C4-2B (cell line): ENCODE measurements around the gene CRISPLD2.

Source experiments
- H3K27ac ChIP-seq: fragments of 450-650 bp; 2 replicates; pipeline ENCODE4 v1.5.1; 2017
- ZFX ChIP-seq: fragments of 450-650 bp; IDR thresholded peaks from 2 replicates; pipeline ENCODE4 v1.6.1; 2017
- TF ChIP-seq, protein P1 (sequence below): fragments of 450-650 bp; conservative IDR thresholded peaks from 2 replicates; pipeline ENCODE4 v1.5.1; 2017; ENCODE audit warnings: mild to moderate bottlenecking

Gene CRISPLD2

DNA sequence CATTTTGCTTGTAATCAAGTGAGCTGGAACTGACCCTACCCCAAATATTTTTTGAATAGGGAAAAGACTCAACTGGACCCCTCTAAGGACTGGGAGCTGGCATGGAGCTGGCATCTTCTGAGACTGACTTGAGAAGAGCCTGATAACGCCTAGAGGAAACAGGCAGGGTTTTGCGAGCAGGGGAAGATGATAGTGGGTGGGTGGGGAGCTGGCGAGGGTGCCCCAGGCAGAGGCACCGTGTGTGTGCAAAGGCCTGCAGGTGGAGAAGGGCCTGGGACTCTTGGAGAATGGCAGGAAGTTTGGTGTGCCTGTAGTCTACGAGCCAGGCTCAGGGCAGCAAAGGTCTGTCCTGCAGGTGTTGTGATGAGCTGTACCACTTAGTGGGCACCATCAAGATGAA lies 4.1 kb downstream of the CRISPLD2 start:
- TF ChIP-seq, protein P1, sequence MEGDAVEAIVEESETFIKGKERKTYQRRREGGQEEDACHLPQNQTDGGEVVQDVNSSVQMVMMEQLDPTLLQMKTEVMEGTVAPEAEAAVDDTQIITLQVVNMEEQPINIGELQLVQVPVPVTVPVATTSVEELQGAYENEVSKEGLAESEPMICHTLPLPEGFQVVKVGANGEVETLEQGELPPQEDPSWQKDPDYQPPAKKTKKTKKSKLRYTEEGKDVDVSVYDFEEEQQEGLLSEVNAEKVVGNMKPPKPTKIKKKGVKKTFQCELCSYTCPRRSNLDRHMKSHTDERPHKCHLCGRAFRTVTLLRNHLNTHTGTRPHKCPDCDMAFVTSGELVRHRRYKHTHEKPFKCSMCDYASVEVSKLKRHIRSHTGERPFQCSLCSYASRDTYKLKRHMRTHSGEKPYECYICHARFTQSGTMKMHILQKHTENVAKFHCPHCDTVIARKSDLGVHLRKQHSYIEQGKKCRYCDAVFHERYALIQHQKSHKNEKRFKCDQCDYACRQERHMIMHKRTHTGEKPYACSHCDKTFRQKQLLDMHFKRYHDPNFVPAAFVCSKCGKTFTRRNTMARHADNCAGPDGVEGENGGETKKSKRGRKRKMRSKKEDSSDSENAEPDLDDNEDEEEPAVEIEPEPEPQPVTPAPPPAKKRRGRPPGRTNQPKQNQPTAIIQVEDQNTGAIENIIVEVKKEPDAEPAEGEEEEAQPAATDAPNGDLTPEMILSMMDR = no peak
- no peak for TF ChIP-seq ZFX
- H3K27ac ChIP-seq = no peak overlapping the region

DNA sequence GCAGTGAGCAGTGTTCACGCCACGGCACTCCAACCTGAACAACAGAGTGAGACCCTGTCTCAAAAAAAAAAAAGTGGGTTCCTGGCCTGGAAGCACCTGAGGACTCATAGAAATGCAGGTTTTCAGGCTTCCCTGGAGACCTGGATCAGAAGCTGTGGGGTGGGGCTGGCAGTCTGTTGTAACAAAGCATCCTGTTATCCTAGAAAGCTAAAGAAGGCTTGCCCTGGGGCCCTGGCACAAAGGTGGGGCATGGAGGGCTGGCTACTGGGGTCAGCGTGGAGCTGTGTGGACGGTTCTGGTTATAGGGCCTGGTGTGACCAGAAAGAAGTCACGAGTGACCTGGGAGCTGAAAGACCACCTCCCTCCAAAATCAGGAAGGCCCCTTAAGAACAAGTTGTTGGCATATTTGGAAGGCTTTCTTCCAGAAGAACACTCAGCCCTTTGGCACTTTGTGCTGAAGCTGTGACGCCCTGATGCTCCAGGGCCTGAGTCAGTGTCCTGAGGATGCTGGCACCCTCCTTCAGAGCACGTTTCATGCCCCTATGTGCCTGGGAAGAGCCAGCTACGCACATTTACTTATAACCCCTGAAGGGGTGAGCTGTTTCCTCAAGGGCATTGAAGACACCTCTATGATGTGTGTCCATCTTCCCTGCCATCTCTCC lies 6.2 kb downstream of the CRISPLD2 start:
- TF ChIP-seq, protein P1 = no peak
- no peak for TF ChIP-seq ZFX
- H3K27ac ChIP-seq = no peak overlapping the region

DNA sequence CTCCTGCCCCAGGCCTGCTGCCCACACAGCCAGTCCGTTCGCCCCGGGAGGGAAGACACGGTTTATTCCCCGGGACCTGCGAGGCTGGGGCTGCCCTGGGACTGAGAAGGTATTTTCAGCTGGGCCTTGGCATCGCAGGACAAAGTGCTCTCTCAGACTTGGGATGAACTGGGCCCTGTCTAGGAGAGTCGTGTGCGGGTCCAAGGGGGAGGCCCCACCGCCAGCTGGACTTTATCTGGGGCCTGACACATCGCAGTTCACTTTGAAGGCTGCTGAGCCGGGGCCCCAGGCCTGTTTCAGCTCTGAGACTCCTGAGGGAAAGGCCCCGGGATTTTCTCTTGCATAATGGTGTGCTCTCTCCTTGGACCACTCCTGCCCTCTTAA lies 6.8 kb downstream of the CRISPLD2 start:
- TF ChIP-seq, protein P1 = no peak
- TF ChIP-seq ZFX = no peak
- H3K27ac ChIP-seq = no peak overlapping the region

DNA sequence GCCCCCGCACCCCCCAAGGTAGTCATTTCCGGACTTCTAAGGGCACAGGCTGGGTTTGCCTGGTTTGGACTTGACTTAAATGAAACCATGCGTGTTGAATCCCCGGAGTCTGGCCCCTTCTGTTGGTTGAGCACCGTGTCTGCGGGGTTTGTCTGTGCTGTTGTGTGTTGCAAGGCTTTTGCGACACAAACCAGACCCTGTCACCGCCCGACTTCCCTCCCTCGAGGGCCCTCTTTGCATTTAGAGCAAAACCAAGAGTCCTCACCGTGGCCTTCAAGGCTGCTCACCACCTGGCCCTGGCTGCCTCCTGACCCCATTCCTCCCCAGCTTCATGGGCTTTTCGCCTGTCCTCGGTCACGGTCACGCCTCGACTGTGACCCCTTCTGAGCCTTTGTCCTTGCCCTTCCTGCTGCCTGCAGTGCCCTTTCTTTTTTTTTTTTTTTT lies 7.4 kb downstream of the CRISPLD2 start:
- H3K27ac ChIP-seq = no peak overlapping the region; the same call in 1 of the 2 replicates

DNA sequence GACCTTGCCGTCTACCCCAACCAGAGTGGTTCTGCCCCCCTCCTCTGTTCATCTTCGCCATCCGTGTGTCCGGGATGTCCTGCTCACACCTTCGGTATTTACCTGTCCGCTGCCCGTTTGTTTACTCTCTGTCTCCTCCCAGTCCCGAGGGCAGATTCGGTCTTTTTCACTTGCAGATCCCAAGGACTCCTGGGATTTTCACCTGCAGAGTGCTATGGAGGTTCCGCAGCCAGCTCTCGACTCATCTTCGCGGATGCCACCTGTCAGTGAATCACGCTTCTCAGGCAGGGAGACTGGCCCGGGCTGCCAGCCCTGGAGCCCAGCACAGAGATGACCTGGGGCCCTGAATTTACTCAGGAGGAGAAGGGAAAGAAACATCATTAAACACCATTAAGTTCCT lies 8.1 kb downstream of the CRISPLD2 start:
- no peak overlapping the region; the same call in 1 of the 2 replicates for H3K27ac ChIP-seq

More for the DNA sequence above, 7.4 kb downstream of the CRISPLD2 start:
- no peak for TF ChIP-seq ZFX
- TF ChIP-seq, protein P1 = no peak

DNA sequence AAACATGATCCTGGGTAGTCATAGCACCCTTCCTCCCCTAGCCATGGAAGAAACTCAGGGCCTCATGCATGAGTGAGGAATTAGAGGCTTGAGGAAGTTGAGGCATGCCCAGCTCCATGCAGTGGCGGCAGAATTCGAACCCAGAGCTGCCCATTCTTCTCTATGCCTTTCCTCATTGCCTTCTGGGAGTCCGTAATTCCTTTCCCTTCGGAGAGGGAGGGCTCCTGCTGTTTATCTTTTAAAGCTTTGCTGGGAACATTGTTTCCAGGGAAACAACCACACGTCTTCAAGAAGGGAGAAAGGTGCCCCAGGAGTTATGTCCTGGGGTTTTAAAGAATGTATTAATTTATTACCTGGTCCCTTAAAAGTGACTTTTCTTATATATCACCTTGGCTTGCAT lies 8.5 kb downstream of the CRISPLD2 start:
- no peak overlapping the region for H3K27ac ChIP-seq
- TF ChIP-seq, protein P1 = no peak
- TF ChIP-seq ZFX = no peak

More for the DNA sequence above, 8.1 kb downstream of the CRISPLD2 start:
- TF ChIP-seq ZFX = no peak
- TF ChIP-seq, protein P1 = no peak

DNA sequence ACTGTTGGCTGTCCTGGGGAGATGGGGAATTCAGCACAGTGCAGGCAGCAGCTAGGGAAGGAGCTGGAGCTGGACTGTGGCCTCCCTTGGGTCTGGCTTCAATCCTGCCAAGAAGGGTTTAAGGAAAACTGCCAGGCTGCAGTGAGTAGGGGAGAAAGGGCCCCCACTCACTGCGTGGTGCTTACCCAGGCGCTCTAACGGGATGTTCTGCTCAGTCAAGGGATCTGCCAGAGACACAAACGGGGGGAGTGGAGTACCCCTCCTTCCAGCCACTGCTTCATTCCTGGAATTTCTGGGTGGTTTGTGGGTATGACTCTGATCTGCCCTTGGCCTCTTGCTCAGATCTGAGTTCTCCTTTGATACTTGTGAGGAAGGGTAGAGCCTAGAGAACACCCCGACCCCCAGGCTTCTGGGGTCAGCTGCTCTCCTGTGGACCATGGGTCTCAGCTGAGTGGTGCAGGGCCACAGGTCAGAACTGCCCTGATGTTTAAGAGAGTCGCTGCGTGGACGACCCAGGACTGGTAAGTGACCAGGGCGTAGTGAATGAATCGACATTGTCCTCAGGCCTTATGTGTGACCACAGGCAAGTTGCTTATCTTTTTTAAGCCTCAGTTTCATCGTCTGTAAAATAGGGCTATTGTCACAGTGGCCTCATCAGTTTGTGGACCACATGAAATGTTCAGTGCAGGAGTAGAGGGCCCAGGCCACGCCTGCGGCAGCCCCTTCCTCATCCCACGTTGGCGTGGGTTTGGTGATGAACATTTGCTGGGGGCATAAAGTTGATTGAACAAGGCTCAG lies 9.6 kb downstream of the CRISPLD2 start:
- no peak overlapping the region for H3K27ac ChIP-seq
- TF ChIP-seq ZFX = no peak
- TF ChIP-seq, protein P1 = no peak
